K562 (cell line): Measurements from ENCODE around the gene NDOR1. TPM values are rescaled to one million over a fixed set of nuclear protein-coding genes. Genes with fewer than 3 reads are reported as not detected.

Experiments
- ATAC-seq: fragments of 200-7000 bp; cut with Tn5 transposase; 3 replicates; pipeline ENCODE4 v1.9.1; 2020; ENCODE audit warnings: moderate library complexity
- BruUV-seq: library from RNA; stranded (reverse); fragments of 400-500 nt; replicated peaks from 2 replicates; lab custom pipeline; 2021; lab: Mats Ljungman, UMichigan
- CTCF ChIA-PET: fragments of 300-600 bp; formaldehyde crosslinking; extraction: SDS; loops from one replicate; lab custom pipeline; 2021; ENCODE audit warnings: low intra/inter-chr PET ratio; lab: Yijun Ruan, JAX
- POLR2A ChIA-PET: fragments of 300-600, 350-650 bp; sonication (Branson Sonifier 250); formaldehyde crosslinking; extraction: SDS; loops from one replicate; lab custom pipeline; 2021; ENCODE audit warnings: antibody characterized with exemption, inconsistent platforms; lab: Yijun Ruan, JAX
- DNase-seq, 4 experiments: peaks; one replicate each; pipeline versions ENCODE4 v3.0.0 to v3.0.0-alpha.2; 2011 to 2018; ENCODE audit warnings: low spot score in 3 of 4, mixed read lengths in 3 of 4; ENCODE audit errors: extremely low read depth in 1 of 4
- FAIRE-seq: peaks from 2 replicates; lab custom pipeline; 2011; peaks lifted over from hg19 to GRCh38; lab: Jason Lieb, UNC
- H2AFZ ChIP-seq: 2 replicates; pipeline ENCODE4 v1.6.0; 2011; ENCODE audit warnings: low read depth, low read length, control low read depth, inconsistent platforms
- H3K27ac ChIP-seq: fragments of 200-600 bp; 3 replicates; pipeline ENCODE4 v1.8.0; 2011; ENCODE audit warnings: low read depth, mild to moderate bottlenecking, control low read depth, inconsistent platforms, low read length, moderate library complexity, mixed read lengths; ENCODE audit errors: extremely low read depth
- H3K27me3 ChIP-seq, 2 experiments: fragments of 300-600 bp in 1 of 2; 2 replicates in 1 of 2; 3 replicates in 1 of 2; pipeline versions ENCODE4 v1.6.0 to v1.8.0; 2011; ENCODE audit warnings: inconsistent platforms in 2 of 2, low read length in 2 of 2, mild to moderate bottlenecking in 1 of 2, mixed read lengths in 1 of 2, moderate library complexity in 1 of 2; ENCODE audit not compliant: control insufficient read depth in 2 of 2, insufficient read depth in 2 of 2
- H3K36me3 ChIP-seq: fragments of 300-600 bp; 3 replicates; pipeline ENCODE4 v1.8.0; 2011; ENCODE audit warnings: mild to moderate bottlenecking, low read length, inconsistent platforms; ENCODE audit not compliant: control insufficient read depth, insufficient read depth
- H3K4me1 ChIP-seq, 2 experiments: fragments of 200-600 bp in 1 of 2; replicated peaks in 1 of 2; 2 replicates in 1 of 2; 3 replicates in 1 of 2; pipeline versions ENCODE4 v1.5.1 to v1.8.0; 2011; ENCODE audit warnings: inconsistent platforms in 2 of 2, low read length in 2 of 2, mild to moderate bottlenecking in 1 of 2, mixed read lengths in 1 of 2, moderate library complexity in 1 of 2; ENCODE audit not compliant: control insufficient read depth in 2 of 2, insufficient read depth in 2 of 2
- H3K4me2 ChIP-seq: 2 replicates; pipeline ENCODE4 v1.6.1; 2011; ENCODE audit warnings: low read length, control low read depth, inconsistent platforms, mixed read lengths; ENCODE audit not compliant: insufficient read depth
- H3K4me3 ChIP-seq: fragments of 200-600 bp; sonication (generic), shearing (Covaris generic); 2 replicates; pipeline ENCODE4 v1.5.1; 2016; ENCODE audit warnings: control low read depth, inconsistent platforms
- H3K79me2 ChIP-seq: fragments of 200-600 bp; 3 replicates; pipeline ENCODE4 v1.8.0; 2011; ENCODE audit warnings: low read length, inconsistent platforms; ENCODE audit not compliant: control insufficient read depth, insufficient read depth
- H3K9ac ChIP-seq, 2 experiments: 2 replicates each; pipeline versions ENCODE4 v1.6.0 to v1.6.1; 2011; ENCODE audit warnings: low read depth in 2 of 2, low read length in 2 of 2, control low read depth in 1 of 2, inconsistent platforms in 1 of 2, mild to moderate bottlenecking in 1 of 2, mixed read lengths in 1 of 2; ENCODE audit not compliant: insufficient read depth in 1 of 2
- H3K9me1 ChIP-seq: one replicate; pipeline ENCODE4 v1.6.0; 2011; ENCODE audit warnings: inconsistent platforms, mild to moderate bottlenecking, low read length, moderate library complexity; ENCODE audit not compliant: control insufficient read depth, insufficient read depth
- H3K9me3 ChIP-seq: replicated peaks from 2 replicates; pipeline ENCODE4 v1.5.1; 2011; ENCODE audit warnings: low read depth, low read length, inconsistent platforms; ENCODE audit not compliant: control insufficient read depth, insufficient read depth
- H4K20me1 ChIP-seq: replicated peaks from 2 replicates; pipeline ENCODE4 v1.6.1; 2011; ENCODE audit warnings: low read length, inconsistent platforms, mixed read lengths; ENCODE audit not compliant: control insufficient read depth, insufficient read depth
- CBX1 ChIP-seq: sonication (generic); IDR thresholded peaks from 2 replicates; pipeline ENCODE4 v1.6.1; 2016; ENCODE audit warnings: antibody characterized with exemption, low read depth, mild to moderate bottlenecking
- HCFC1 ChIP-seq: IDR thresholded peaks from 2 replicates; pipeline ENCODE4 v1.6.1; 2012; ENCODE audit warnings: low read depth, low read length, improper control_type of control experiment
- HDAC1 ChIP-seq, 2 experiments: fragments of 450-650 bp; IDR thresholded peaks; 2 replicates each; pipeline ENCODE4 v1.6.1; 2016 to 2017; ENCODE audit warnings: inconsistent platforms in 1 of 2, mild to moderate bottlenecking in 1 of 2, moderate library complexity in 1 of 2
- MAZ ChIP-seq, 2 experiments: fragments of 450-650 bp in 1 of 2; sonication (generic) in 1 of 2; formaldehyde crosslinking; IDR thresholded peaks in 1 of 2; conservative IDR thresholded peaks in 1 of 2; 2 replicates each; pipeline versions ENCODE4 v1.4.0 to v1.5.0; 2020; ENCODE audit warnings: mild to moderate bottlenecking in 1 of 2, missing genetic modification reagents in 1 of 2
- NFYB ChIP-seq: IDR thresholded peaks from 2 replicates; pipeline ENCODE4 v1.6.1; 2011; ENCODE audit warnings: mild to moderate bottlenecking, moderate library complexity; ENCODE audit not compliant: insufficient read length; ENCODE audit errors: extremely low read depth
- PPARD ChIP-seq: fragments of 250-450 bp; sonication (Bioruptor Pico); IDR thresholded peaks from 2 replicates; pipeline ENCODE4 v1.8.0; 2022; ENCODE audit warnings: inconsistent platforms, mild to moderate bottlenecking, moderate library complexity
- RBFOX2 ChIP-seq: fragments of 200-400 bp; formaldehyde crosslinking; IDR thresholded peaks from 2 replicates; pipeline ENCODE4 v1.6.1; 2017; ENCODE audit warnings: low read depth, mild to moderate bottlenecking, low read length, moderate library complexity
- USF1 ChIP-seq: sonication (generic); formaldehyde crosslinking; IDR thresholded peaks from 2 replicates; pipeline ENCODE4 v1.9.0; 2022; ENCODE audit warnings: mild to moderate bottlenecking, missing genetic modification reagents
- ZFP91 ChIP-seq: sonication (generic); formaldehyde crosslinking; IDR thresholded peaks from 2 replicates; pipeline ENCODE4 v1.8.0; 2022; ENCODE audit warnings: mild to moderate bottlenecking, missing genetic modification reagents
- ZNF24 ChIP-seq: fragments of 450-650 bp; IDR thresholded peaks from 2 replicates; pipeline ENCODE4 v1.6.1; 2016
- ZNF644 ChIP-seq: fragments of 200-800 bp; sonication (Bioruptor generic); IDR thresholded peaks from 2 replicates; pipeline ENCODE4 v1.6.1; 2016; ENCODE audit warnings: low read depth, missing genetic modification characterization, missing compliant biosample characterization
- WGBS: fragments of 100-300 bp; shearing (Covaris generic); methylation state at CpG from one replicate; pipeline ENCODE4 v1.1.6; 2016; ENCODE audit warnings: low coverage, mixed read lengths; ENCODE audit not compliant: insufficient coverage; ENCODE audit errors: missing lambda C conversion rate; 5-methylcytosine and 5-hydroxymethylcytosine counted together
- in situ Hi-C: fragments of 300-500 bp; cut with MboI; formaldehyde crosslinking; loops from 4 replicates; pipeline ENCODE4 v1.15.0; 2018; ENCODE audit warnings: inconsistent platforms, mixed read lengths
- intact Hi-C: fragments of 100-400 bp; cut with micrococcal nuclease; formaldehyde crosslinking; loops from 2 replicates; pipeline ENCODE4 v1.14.2; 2022
- polyA plus RNA-seq, 8 experiments: library from polyadenylated mRNA; depleted of rRNA in 4 of 8; stranded (reverse) in 5 of 8; unstranded in 3 of 8; fragments of >200 nt; fragmentation: Nextera tagmentation in 2 of 8; fragmentation: Illumina TruSeq in 1 of 8; extraction: Ambion mirVana in 2 of 8; extraction: Trizol in 1 of 8; gene quantifications; 2 replicates each; pipeline versions ENCODE4 v1.2.1 to v1.2.3, GENCODE V29; 2011 to 2014; ENCODE audit warnings: inconsistent platforms in 1 of 8, missing spikeins in 1 of 8
- total RNA-seq, 7 experiments: library from RNA; depleted of rRNA in 6 of 7; stranded (reverse); fragments of >200 nt in 6 of 7; fragmentation: Illumina TruSeq in 2 of 7; extraction: Trizol in 2 of 7; gene quantifications; 2 replicates each; pipeline versions ENCODE4 v1.2.1 to v1.2.3, GENCODE V29; 2011 to 2021; ENCODE audit warnings: low replicate concordance in 1 of 7

NDOR1 gene
- total and polyA plus RNA-seq, 9 of the 15 experiments (the other 6 are each of a cell fraction or from before 2014, with no cell fraction given), result 0.06 to 36.9 (median 6.9) TPM

GRCh38 chr9:137227054-137227852 lies 21.8 kb downstream of the NDOR1 start, which contains the start of gene RNF224:
TSS of gene RNF224 (plus strand) at chr9:137227502. CDS start at chr9:137228336, 834 bp downstream.
- WGBS, result 26% methylated on average over 22 of the region's 25 CpGs
- Histone ChIP-seq H2AFZ (peak within 1 kb of the TSS; percentile 68; the same call in 1 of the 2 replicates), H3K4me3 (no peak within 1 kb of the TSS)
- TF ChIP-seq RBFOX2, result 0 out of 2 replicates have a peak, but pooled peaks have one; percentile 36
- TF ChIP-seq MAZ (CRISPR knock-in tag; conservative IDR thresholded peaks at IDR 0.05 in 1 of 2, IDR thresholded peaks at IDR 0.05 in 1 of 2), result peak; percentile 39 to 73; a peak in 3 of 4 replicates
- no peak for TF ChIP-seq PPARD
- peak; percentile 28; the same call in 1 of the 2 replicates for TF ChIP-seq ZNF24
- no peak for TF ChIP-seq ZNF644 (tag)
- peak; percentile 37; the same call in 1 of the 2 replicates for TF ChIP-seq HCFC1
- TF ChIP-seq NFYB, result no peak
- no peak for TF ChIP-seq HDAC1 (IDR thresholded peaks at IDR 0.05)
- no peak for TF ChIP-seq CBX1
- no peak for TF ChIP-seq ZFP91
- TF ChIP-seq USF1 (CRISPR knock-in tag), result no peak

More at GRCh38 chr9:137227054-137227852, 21.8 kb downstream of the NDOR1 start, which contains the start of gene RNF224:
- ChIA-PET POLR2A (interaction anchor here (0.7 to 1.9 kb wide), 5 partner anchors 13 to 140 kb away, joined by 3 to 6 read pairs (median 3); partner anchors contain the start of genes ANAPC2, MAN1B1 and SSNA1), CTCF (interaction anchor here (0.8 to 2.6 kb wide), 5 partner anchors 39 to 182 kb away, joined by 3 to 19 read pairs (median 5); partner anchors contain the start of genes ANAPC2, MAN1B1, NPDC1 and SSNA1)
- intact Hi-C loops (loop anchor here (1.0 to 2.0 kb wide), 3 partner anchors 39 to 176 kb away; partner anchors contain the start of genes ANAPC2 and SSNA1), in situ Hi-C loops (loop anchor here (5.0 to 25.0 kb wide), 3 partner anchors 40 to 440 kb away; partner anchors contain the start of genes ANAPC2, CCDC183, SSNA1 and TMEM141)
- Histone ChIP-seq H3K4me1 (peaks cover 21 to 97% of the 10 kb centered on the region in 2 experiments), H3K27ac (no peak within 1 kb of the TSS), H3K79me2 (no peaks in the 10 kb centered on the region), H3K9ac (peak within 1 kb of the TSS in 1 of 2 experiments; percentile 81; a peak in 2 of 4 replicates), H4K20me1 (no peaks in the 10 kb centered on the region), H3K4me2 (peak within 1 kb of the TSS; percentile 50; the same call in 1 of the 2 replicates), H3K36me3 (no peaks in the 10 kb centered on the region), H3K27me3 (no peaks in the 10 kb centered on the region), H3K9me1 (no peaks in the 10 kb centered on the region), H3K9me3 (no peaks in the 10 kb centered on the region)
- ATAC-seq (peak; percentile 78), DNase-seq (peak; percentile 71 to 91 (median 76)), FAIRE-seq (peak; percentile 98)
- no TSS peak for BruUV-seq
